Hematopoietic multipotent progenitor cell treated with erythropoietin and hydrocortisone succinate and interleukin-3 and kit ligand, for 15 days (in vitro differentiated cells): ENCODE data around the gene VAMP1.
"Not testable (repeated sequence)": the region's sequence is repeated elsewhere in the genome, so short reads cannot be mapped to it uniquely, and the experiment has no call there.

Experiments used
- DNase-seq: peaks from one replicate; pipeline ENCODE4 v3.0.0-alpha.2; 2015; ENCODE audit warnings: low spot score

The VAMP1 gene

DNA sequence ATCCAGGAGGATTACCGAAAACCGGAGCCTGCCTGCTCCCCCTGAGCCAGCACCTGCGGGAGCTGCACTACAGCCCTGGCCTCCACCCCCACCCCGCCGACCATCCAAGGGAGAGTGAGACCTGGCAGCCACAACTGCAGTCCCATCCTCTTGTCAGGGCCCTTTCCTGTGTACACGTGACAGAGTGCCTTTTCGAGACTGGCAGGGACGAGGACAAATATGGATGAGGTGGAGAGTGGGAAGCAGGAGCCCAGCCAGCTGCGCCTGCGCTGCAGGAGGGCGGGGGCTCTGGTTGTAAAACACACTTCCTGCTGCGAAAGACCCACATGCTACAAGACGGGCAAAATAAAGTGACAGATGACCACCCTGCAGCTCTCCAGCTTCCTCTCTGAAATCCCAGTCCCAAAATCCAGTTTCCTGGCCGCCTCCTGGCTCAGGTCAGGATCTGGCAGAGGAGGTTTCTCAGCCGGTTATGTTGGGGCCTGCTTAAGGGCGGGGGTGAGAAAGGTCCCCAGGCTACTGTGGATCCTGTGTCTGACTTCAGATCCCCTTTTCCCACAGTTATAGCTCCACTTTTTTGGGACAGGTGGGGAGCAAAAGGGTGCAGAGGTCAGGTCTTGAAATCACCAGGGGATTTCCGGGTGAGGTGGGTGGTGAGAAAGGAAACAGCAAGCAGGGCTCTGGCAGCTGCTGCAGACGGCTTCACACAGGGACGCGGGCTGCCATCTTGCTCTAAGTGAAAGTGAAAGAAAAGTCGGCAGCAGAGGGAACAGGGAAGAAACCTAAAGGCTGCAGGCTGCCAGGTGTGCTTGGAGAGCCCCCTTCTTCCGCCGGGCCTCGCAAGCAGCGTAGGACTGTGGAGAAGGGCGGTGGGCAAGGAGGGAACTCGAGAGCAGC is 18.9 kb downstream of the VAMP1 start, which contains the start of gene TAPBPL:
TAPBPL (plus strand) TSS at position 695 of the 897 bp plus-strand sequence. CDS start 207 bp downstream, outside the sequence.
- DNase-seq = peak; percentile 81

DNA sequence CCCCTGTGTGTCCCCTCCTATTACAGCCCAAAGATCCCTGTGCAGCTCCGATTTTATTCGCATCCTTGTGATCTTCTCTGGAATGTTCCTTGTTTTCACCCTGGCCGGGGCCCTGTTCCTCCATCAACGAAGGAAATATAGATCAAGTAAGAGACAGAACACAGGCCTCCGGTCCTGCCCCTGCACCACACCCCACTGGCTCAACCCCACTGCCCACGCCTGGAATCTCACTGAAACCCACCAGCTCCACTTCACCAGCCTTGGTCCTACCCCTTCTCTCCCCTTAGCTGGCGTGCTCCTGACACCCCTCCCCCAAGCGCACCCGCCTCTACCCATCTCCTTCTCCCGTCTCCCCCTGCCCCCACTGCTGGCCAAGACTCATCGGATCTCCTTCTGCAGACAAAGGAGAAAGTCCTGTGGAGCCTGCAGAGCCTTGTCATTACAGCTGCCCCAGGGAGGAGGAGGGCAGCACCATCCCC is 19.6 kb downstream of the VAMP1 start:
- DNase-seq = no peak

DNA sequence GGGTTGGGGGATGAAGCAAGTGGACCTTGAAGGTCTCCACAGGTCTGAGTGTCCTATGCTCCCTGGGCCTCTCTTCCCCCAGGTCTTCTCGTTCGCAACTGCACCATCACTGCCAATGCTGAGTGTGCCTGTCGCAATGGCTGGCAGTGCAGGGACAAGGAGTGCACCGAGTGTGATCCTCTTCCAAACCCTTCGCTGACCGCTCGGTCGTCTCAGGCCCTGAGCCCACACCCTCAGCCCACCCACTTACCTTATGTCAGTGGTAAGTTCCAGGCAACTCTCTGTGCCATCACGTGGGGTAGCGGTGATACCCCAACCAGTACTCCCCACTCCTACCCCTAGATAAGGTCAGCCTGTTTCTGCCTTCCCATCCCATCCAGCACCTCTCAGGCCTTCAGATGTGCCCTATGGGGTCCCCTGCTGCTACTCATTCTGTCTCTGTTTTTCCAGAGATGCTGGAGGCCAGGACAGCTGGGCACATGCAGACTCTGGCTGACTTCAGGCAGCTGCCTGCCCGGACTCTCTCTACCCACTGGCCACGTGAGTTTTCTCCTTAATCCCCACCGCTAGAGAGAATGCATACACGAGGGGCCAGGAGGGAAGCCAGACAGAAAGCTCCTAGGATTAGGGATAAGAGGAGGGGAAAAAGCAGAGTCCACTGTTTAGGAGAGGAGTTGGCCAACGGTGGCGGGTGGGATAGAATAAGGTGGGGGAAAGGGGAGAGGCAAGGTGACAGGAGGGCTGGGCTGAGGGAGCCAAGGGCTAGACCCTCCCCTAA is 20.2 kb downstream of the VAMP1 start:
- no peak for DNase-seq

DNA sequence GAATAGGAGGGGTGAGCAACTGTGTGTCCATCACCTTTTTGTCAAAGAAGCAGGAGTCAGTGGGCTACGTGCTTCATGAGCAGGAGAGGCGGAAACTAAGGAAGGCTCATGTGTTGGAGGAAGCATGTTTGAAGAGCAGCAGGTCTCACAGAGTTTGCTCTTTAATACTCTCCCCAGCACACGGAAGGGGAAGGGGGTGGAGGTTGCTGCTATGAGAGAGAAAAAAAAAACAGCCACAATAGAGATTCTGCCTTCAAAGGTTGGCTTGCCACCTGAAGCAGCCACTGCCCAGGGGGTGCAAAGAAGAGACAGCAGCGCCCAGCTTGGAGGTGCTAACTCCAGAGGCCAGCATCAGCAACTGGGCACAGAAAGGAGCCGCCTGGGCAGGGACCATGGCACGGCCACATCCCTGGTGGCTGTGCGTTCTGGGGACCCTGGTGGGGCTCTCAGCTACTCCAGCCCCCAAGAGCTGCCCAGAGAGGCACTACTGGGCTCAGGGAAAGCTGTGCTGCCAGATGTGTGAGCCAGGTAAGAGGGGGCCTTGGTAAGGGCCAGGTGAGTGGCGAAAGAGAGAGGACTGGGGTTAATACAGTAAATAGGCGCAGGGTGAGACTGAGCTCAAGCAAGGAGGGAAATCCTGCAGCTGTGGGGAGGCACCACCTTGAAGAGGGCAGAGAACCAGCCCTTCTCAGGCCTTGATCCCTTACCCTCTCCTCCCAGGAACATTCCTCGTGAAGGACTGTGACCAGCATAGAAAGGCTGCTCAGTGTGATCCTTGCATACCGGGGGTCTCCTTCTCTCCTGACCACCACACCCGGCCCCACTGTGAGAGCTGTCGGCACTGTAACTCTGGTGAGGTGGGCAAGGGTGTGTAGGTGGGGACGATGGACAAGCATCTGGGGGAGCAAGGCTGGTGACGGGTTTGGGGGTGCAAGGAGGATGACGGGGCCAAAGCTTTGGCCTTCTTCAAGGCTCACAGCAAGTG is 25.5 kb downstream of the VAMP1 start, which contains the start of gene CD27:
CD27 (plus strand) TSS at position 252 of the 985 bp plus-strand sequence; CDS start at position 393, 141 bp downstream.
- DNase-seq = no peak

DNA sequence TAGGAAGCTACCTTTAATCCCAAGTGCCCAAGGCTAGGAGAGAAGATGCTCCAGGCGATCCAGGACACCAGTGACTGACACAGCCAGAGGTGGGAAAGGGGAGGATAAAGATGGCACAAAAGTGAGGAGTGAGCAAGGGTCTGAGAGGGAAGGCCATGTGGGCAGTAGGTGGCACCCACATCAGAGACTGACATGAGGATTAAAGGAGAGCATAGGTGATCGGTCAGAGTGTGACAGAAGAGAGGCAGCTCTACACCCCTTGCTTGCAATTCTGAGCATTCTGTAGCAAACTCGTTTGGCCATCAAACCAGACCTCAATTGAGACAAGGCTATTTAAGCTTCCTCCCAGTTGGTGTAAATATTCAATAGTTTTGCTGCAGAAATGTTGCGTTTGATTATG is 26.4 kb downstream of the VAMP1 start:
- no peak for DNase-seq

DNA sequence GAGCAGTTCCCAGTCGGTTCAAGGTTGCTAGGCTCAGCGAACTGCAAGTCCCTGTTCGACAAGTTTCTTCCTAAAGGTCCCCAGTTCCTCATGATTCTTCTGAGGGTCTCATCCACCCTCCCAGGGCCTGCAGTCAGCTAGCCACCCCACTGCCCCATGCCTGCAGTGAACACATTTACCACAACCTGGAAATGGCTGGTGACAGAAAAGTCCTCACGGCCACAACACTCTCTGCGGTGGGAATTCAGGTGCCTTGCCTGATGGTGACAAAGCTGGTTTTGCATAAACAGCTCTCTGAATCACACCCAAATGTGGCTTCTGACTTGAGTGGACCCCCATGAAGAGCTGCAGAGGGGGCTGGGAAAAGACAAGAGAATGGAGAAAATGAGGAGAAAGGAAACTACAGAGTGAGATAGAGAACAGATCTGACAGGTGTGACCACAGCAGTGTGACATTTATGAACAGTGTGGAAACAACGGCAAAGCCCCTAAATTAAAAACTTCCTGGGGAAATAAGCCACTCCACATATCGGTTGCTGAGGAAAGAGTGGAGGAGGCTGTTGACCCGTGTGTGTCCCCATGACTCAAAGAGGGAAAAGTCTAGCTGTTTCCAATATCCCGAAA is 27.0 kb downstream of the VAMP1 start:
- no peak for DNase-seq

DNA sequence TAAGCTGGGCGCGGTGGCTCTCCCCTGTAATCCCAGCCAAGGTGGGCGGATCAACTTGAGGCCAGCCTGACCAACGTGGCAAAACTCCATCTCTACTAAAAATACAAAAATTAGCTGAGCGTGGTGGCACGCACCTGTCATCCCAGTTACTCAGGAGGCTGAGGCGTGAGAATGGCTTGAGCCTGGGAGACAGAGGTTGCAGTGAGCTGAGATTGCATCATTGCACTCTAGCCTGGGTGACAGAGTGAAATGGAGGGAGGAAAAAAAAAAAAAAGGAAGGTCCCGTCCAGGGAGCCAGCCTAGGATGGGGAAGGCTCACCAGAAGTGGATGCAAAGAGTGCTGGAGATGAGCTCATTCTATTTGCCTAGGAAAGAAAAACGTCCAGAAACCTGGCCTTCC is 27.6 kb downstream of the VAMP1 start:
- DNase-seq = no peak

DNA sequence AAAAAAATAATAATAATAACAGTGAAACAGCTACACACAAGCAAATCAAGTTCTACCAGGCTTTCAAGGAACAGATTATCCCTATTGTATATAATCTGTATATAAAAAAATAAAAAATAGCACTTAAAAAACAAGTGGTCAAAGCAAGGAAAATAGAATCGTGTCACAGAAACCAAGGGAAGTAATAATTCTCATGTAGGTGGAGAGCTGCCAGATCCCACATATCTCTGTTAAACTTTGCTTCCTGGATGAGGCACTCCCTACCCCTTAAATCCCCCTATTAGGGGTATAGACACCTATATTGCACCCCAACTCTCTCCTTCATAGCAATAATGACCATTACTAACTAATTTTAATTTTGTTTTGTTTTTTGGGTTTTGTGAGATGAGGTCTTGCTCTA is 30.1 kb downstream of the VAMP1 start:
- no peak for DNase-seq

DNA sequence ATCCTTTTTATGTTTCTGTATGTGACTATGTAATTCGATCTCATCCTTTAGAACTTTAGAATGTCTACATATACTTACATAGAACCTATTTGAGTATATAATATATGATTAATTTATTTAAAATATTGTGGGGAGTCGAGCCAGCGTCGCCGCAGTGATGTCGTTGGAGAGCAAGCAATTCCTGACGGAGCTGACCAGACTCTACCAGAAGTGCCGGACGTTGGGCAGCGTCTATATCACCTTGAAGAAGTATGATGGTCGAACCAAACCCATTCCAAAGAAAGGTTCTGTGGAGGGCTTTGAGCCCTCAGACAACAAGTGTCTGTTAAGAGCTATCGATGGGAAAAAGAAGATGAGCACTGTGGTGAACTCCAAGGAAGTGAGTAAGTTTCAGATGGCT is 32.1 kb downstream of the VAMP1 start:
- no peak for DNase-seq

DNA sequence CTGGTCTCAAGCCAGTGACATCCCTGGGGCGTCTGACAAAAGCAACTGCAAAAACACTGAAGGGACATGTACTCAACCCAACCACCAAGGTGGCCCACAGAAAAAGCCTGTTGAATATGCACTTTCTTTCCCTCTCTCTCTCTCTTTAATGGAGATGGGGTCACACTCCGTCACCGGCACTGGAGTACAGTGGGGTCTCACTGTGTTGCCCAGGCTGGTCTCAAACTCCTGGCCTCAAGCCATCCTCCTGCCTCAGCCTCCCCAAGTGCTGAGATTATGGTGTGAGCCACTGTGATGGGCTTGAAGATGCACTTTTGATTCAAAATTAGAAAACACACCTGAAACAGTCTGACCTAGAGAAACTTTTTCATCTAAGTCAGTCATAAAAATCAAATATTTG is 32.9 kb downstream of the VAMP1 start:
- no peak for DNase-seq

DNA sequence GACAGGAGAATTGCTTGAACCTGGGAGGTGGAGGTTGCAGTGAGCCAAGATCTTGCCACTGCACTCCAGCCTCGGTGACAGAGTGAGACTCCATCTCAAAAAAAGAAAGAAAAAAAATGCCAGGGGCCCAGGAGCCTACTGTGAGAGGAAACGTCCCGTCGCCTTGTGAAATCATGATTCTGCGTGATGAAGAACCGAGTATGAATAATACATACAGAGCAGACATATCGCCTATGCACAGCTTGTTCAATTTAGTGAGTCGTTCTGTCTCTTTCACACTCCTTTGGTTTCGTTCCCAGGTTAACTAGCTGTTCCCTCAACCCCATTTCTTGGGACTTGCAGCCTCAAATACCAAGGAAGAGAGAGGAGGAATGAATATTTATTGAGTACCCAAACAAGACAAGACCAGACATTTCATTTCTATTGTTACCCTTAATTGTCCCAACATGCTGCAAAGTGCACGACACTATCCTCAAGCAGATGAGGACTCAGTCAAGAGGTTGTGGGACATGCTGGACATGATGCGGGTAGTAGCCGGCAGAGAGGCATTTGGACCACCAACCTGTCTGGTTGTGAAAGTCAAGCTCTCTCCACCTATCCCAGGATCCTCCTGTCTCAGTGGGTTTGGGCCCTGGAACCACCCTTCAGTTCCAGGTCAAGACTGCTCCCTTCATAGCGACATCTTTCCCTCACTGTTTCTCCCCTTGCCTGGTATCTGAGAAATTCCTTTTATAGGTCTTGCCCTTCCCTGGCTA is 34.3 kb downstream of the VAMP1 start:
- DNase-seq = no peak

DNA sequence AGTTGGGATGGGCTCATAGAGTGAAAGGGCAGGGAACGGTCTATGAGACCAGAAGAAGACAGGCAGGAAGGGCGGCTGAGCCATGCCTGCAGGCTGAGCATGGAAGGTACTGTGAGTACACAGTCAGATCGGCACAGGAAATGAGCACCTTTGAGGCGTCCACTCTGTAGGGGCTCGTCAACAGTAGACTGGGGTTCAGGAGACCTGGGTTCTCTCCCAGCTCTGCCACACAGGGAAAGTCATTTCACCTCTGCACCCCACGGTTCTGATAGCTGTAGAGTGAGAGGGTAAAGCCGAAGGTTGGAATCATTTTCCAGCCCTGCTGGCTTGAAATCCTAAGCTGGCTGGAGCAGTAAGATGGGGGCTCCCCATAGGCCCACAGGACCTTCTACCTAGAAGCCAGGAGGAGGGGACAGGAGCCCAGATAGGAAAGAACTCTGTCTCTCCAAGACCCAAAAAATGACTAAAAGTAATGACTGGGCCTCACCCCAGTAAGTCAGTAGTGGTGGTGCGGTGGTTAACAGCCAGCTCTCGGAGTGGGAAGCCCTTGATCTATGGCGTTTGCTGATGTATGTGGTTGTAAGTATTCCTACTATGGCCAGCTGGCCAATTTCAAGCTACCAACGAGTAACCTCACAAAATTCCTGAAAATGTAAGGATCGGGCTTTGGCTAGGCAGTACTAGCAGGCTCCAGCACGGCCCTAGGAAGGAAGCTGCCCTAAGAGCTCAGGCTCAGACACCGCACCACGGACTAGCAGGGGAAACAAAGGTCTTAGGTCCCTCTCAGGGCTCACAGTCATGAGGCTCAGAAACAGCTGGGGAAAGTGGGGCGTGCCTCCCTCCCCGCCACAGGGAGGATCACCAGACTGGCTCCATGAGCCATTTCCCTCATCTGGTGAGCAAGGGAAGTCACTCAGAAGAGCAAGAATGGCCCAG is 36.0 kb downstream of the VAMP1 start:
- DNase-seq = no peak

DNA sequence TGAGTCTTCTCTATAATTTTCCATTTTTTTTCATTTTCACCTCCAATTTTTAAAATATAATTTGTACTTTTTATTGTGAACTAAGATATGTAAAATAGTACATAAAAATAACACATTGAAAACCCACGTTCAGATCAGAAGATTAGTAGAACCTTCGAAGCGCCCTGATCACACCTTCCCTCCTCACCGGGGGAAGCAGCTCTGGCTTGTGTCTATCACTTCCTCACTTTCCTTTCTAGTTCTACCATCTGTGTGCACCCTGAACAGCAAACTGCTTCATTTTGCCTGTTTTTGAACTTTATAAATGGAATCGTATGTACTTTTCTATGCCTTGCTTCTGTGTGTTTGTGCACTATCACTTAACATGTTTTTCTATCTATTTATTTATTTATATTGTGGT is 37.5 kb downstream of the VAMP1 start:
- DNase-seq = no peak

DNA sequence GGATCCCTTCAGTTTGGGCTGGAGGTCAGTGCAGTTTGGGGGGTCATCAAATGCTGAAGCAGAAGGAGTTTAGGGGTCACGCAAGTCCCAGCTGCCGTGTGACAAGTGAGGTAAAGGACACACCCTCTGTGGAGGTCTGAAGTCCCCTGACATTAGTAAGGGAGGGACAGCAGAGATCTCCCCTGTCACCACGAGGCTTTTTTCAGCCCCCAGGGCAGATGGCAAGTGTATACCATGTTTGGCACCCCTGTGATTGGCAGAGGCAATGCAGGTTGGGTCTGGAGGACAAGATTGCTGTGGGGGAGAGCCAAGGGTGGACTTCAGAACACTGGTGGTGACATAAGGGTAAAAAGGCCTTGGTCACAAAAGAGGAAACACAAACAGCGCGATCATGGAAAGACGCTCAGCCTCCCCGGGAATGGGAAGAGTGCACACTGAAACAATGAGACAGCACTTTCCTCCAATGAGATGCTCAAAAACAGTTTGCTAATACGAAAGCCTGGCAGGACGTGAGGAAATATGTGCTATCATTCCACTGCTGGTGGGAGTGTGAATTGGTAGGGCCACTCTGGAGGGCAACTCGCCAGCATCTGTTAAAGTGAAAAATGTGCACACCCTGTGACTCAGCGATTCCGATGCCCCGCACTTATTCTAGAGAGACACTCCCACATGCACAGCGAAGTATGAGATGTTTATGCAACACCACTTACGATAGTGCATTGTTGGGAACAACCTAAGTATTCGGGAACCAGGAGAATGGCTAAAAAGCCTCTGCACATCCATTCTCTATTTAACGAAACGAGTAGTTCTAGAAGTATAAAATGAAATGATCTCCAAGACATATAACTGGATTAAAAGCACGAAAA is 40.1 kb downstream of the VAMP1 start:
- DNase-seq = peak; percentile 98

DNA sequence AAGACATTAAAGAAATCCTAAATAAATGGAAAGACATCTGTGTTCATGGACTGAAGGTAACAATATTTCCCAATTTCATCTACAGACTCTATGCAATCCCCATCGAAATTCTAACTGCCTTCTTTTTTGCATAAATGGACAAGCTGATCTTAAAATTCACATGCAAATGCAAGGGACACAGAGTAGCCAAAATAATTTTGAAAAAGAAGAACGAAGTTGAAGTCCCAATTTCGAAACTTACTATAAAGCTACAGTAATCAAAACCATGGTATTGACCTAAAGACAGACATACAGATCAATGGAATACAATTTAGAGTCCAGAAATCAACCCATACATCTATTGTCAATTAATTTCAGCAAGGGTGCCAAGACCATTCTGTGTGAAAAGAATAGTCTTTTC is 42.2 kb downstream of the VAMP1 start:
- DNase-seq = no peak

DNA sequence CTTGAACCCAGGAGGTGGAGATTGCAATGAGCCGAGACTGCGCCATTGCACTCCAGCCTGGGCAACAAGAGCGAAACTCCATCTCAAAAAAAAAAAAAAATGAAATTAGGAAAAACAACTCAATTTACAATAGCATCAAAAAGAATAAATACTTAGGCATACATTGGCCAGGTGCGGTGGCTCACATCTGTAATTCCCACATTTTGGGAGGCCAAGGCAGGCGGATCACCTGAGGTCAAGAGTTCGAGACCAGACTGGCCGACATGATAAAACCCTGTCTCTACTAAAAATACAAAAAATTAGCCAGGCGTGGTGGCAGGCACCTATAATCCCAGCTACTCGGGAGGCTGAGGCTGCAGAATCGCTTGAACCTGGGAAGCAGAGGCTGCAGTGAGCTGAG is 42.7 kb downstream of the VAMP1 start:
- not testable (repeated sequence) for DNase-seq

DNA sequence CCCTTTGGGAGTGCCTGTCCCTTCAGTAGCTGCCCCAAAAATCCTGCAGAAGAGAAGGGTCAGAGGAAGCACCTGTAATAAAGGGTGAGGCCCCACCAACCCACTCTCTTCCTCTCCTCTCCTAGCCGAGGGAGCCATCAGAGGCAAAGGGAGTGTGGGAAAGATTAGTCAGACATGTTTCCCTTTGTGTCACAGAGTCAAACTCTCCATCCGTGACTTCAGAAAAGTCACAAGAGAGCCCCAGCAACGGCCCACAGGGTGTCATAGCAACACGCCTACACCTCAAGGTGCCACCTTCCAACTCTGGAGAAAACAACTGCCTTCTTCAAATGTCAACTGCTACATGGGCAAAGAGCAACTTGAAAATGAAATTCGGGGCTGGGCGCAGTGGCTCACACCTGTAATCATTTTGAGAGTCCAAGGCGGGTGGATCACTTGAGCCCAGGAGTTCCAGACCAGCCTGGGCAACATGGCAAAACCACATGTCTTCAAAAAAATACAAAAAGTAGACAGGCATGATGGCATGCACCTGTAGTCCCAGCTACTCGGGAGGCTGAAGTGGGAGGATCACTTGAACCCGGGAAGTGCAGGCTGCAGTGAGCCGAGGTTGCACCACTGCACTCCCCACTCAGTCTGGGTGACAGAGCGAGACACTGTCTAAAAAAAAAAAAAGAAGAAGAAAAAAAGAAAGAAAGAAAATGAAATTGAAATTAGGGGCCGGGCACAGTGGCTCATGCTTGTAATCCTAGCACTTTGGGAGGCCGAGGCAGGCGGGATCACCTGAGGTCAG is 43.4 kb downstream of the VAMP1 start:
- peak; percentile 22 for DNase-seq
